Epithelial cell of esophagus (primary cell): ENCODE data around the gene TMEM43.

Source experiments
- DNase-seq: peaks from one replicate; pipeline ENCODE4 v3.0.0; 2010; ENCODE audit warnings: low read depth
- H3K4me3 ChIP-seq: 2 replicates; pipeline ENCODE4 v1.5.1; 2011; ENCODE audit warnings: mild to moderate bottlenecking, low read length, control low read depth
- CTCF ChIP-seq: IDR thresholded peaks from 2 replicates; pipeline ENCODE4 v1.5.1; 2011; ENCODE audit warnings: low read depth, mild to moderate bottlenecking, low read length, control low read depth, inconsistent platforms; ENCODE audit not compliant: insufficient read depth; ENCODE audit errors: missing control alignments

The TMEM43 gene

GRCh38 chr3:14123308-14124222 lies 1.3 kb upstream of the TMEM43 start:
- DNase-seq, result peak; percentile 24
- peak overlapping the region; percentile 97 for H3K4me3 ChIP-seq
- TF ChIP-seq CTCF, result peak; percentile 16

GRCh38 chr3:14124223-14124614 lies 633 bp upstream of the TMEM43 start:
- peak overlapping the region; percentile 97 for H3K4me3 ChIP-seq
- peak; percentile 44 for DNase-seq
- no peak for TF ChIP-seq CTCF

DNA sequence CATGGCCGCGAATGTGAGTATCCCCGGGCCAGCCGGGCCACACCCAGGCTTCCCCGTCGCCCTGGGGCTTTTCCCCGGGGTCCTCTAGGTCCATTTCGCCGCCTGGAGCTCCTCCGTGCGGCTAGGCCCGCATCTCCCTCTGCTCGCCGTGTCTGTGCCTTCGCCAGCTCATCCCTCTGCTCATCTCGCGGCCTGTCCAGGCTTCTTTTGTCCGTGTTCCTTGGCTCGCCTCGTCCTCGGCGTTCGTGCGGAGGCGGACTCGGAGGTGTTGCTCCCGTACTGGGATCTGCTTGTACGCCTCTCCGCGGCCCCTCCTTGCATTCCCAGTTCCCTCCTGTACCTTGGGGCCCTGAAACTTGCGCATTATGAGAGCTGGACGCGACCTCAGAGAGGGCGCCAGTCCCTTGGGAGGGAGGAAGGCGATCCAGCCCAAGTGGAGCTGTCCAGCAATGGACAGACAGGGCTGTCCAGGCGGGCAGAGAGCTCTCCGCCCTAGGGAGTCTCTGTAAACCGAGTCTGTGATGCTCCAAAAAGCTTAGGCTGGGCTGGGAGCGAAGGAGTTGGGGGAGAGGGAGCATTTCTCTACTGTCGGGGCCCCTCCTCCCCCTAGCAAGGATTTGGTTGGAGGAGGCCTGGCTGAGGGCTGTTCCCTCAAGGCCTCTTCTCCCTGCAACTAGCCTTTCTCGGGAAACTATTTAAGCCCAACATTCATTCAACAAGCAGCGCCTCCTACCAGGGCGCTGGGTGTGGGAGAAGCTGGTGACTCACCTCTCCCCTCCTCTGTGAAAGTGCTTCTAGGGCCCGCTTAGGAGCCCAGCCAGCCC lies 553 bp downstream of the TMEM43 start:
- H3K4me3 ChIP-seq, result peak overlapping the region; percentile 97
- peak; percentile 42 for TF ChIP-seq CTCF
- peak; percentile 96 for DNase-seq

GRCh38 chr3:14126017-14126886 lies 1.4 kb downstream of the TMEM43 start:
- peak; percentile 10 for DNase-seq
- peak overlapping the region; percentile 97 for H3K4me3 ChIP-seq
- no peak for TF ChIP-seq CTCF

DNA sequence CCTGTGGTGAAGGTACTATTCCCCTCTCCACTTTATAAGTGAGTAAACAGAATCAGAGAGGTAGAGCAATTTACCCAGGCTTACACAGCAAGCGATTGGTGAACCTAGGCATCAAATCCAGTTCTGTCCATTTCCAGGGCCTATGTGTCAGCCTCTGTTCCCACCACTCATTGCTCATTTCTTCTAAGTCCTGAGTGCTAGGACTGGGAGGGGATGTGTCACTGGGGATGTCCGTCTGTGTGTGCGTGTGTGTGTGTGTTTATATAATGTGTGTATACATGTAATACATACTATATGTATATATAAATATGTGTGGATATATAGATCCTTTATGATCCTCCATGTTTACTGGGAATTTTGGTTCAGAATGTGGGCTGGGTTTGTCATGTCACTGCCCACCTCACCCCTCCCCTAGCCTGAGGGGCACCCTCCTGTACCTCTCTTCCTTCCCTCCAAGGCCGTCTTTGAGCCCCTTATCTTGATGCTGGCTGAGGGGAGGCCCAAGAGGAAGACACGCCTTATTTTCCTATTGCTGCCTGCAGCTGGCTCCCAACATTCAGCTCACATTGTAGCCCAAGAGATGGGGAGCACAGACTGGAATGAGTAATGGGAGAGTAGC lies 2.1 kb downstream of the TMEM43 start:
- no peak for TF ChIP-seq CTCF
- peak overlapping the region; percentile 97 for H3K4me3 ChIP-seq
- DNase-seq, result peak; percentile 17
